Prostate gland (tissue), 2 donors: ENCODE results near the gene THAP4. TPM values are rescaled to one million over a fixed set of nuclear protein-coding genes. Genes with fewer than 3 reads are reported as not detected.

Source experiments
- DNase-seq: peaks from one replicate; pipeline ENCODE4 v3.0.0-alpha.2; 2019; ENCODE audit warnings: low spot score
- H3K27ac ChIP-seq, 2 donors: fragments of 200-600 bp; sonication (generic); 2 replicates each; pipeline ENCODE4 v1.5.1; 2017 to 2019
- H3K27me3 ChIP-seq: fragments of 200-600 bp; sonication (generic); replicated peaks from 2 replicates; pipeline ENCODE4 v1.5.1; 2019; ENCODE audit not compliant: insufficient read depth
- H3K36me3 ChIP-seq, 2 donors: fragments of 200-600 bp; sonication (generic); 1 replicate in 1 of 2; 2 replicates in 1 of 2; pipeline versions ENCODE4 v1.5.1 to v1.8.1; 2017 to 2019
- H3K4me1 ChIP-seq: fragments of 200-600 bp; sonication (generic); replicated peaks from 2 replicates; pipeline ENCODE4 v1.5.1; 2019
- H3K4me3 ChIP-seq, 2 donors: fragments of 200-600 bp; sonication (generic); 2 replicates each; pipeline ENCODE4 v1.5.1; 2017 to 2019
- H3K9me3 ChIP-seq: fragments of 200-600 bp; sonication (generic); 2 replicates; pipeline ENCODE4 v1.5.1; 2017
- CTCF ChIP-seq, 4 experiments: fragments of 200-600 bp in 2 of 4; fragments of 450-650 bp in 2 of 4; sonication (generic) in 2 of 4; IDR thresholded peaks; 1 replicate in 3 of 4; 2 replicates in 1 of 4; pipeline ENCODE4 v1.5.1; 2016 to 2019; ENCODE audit warnings: antibody characterized with exemption in 4 of 4, mild to moderate bottlenecking in 2 of 4, moderate library complexity in 2 of 4
- POLR2A ChIP-seq: fragments of 450-650 bp; IDR thresholded peaks from one replicate; pipeline ENCODE4 v1.6.1; 2016; ENCODE audit warnings: antibody characterized with exemption, mild to moderate bottlenecking
- POLR2AphosphoS5 ChIP-seq: sonication (generic); formaldehyde crosslinking; IDR thresholded peaks from one replicate; pipeline ENCODE4 v1.6.1; 2017; ENCODE audit warnings: antibody characterized with exemption
- WGBS: methylation state at CpG from one replicate; pipeline ENCODE4 v1.1.5; 2018; 5-methylcytosine and 5-hydroxymethylcytosine counted together
- intact Hi-C: fragments of 100-400 bp; cut with DNase I; formaldehyde crosslinking; loops from one replicate; pipeline ENCODE4 v1.14.2; 2022
- total RNA-seq, 2 donors: library from RNA; depleted of rRNA; stranded (reverse); fragments of >200 nt; gene quantifications; one replicate each; pipeline ENCODE4 v1.1.0, GENCODE V29; 2016

The THAP4 gene
- total RNA-seq, 2 donors from 2014 or later = 60.8 to 92.9 TPM

DNA sequence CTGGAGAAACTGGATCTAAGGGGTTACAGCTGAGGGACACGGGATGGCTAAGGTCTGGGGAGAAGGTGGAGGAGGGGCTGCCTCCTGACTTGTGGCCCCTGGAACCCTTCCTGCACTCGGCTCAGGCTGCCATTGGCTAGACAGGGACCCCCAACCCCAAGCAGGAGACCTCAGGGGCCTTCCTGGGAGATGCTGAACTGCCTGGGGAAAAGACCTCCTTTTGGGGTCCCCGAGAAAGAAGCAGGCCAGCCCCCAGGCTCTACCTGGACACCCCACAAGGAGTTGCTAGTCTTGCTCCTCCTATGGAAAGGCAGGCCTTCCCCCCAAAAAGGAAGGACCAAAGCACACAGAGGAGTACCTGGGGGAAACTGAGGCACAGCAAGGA lies 88.5 kb downstream of the THAP4 start:
- H3K27me3 ChIP-seq = no peaks in the 10 kb centered on the region
- TF ChIP-seq POLR2A (no peak), CTCF (IDR thresholded peaks at IDR 0.05) (no peak), POLR2AphosphoS5 (no peak)
- 91% methylated on average over 3 of the region's 3 CpGs for WGBS

DNA sequence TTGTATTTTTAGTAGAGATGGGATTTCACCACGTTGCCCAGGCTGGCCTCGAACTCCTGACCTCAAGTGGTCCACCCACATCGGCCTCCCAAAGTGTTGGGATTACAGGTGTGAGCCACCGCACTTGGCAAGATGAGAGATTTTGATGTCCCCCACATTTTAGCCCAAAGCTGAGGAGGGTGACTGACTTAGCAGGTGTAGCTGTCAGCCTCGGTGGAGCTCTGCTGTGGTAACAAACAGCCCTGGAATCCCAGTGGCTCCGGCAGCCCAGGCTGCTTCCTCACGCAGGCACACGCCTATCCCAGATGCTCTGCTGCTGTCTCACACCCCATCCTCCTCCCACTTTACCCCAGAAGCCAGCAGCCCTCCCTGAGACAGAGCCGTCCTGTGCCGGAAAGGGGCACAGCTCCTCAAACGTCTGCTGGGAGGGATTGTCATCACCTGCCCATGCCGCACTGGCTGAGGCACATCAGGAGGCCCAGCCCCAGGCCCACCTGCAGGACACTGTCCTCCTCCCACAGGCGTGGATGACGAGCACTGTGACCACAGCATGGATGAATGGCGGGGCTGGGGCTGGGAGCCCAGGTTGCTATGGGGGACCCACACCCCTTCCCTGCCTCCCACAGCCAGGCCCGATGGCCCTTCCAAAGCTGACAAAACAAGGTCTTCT lies 89.0 kb downstream of the THAP4 start:
- TF ChIP-seq POLR2A (no peak), CTCF (IDR thresholded peaks at IDR 0.05) (no peak), POLR2AphosphoS5 (no peak)
- 92% methylated on average over 13 of the region's 16 CpGs for WGBS
- Histone ChIP-seq H3K36me3 (no peaks in the 10 kb centered on the region), H3K27me3 (no peaks in the 10 kb centered on the region), H3K27ac (no peak overlapping the region), H3K4me1 (no peaks in the 10 kb centered on the region), H3K9me3 (no peaks in the 10 kb centered on the region), H3K4me3 (no peak overlapping the region)
- intact Hi-C loops = no loop called here
- no peak for DNase-seq

More for the DNA sequence above, 88.5 kb downstream of the THAP4 start:
- H3K27ac ChIP-seq = no peak overlapping the region
- intact Hi-C loops = no loop called here
- DNase-seq = no peak
- H3K4me3 ChIP-seq = no peak overlapping the region
- H3K4me1 ChIP-seq = no peaks in the 10 kb centered on the region
- H3K36me3 ChIP-seq = no peaks in the 10 kb centered on the region
- no peaks in the 10 kb centered on the region for H3K9me3 ChIP-seq

- intact Hi-C loops = no loop called here
- TF ChIP-seq POLR2AphosphoS5 = no peak
- Histone ChIP-seq H3K9me3 (no peaks in the 10 kb centered on the region), H3K27me3 (no peaks in the 10 kb centered on the region), H3K4me3 (no peak overlapping the region), H3K27ac (no peak overlapping the region), H3K36me3 (no peaks in the 10 kb centered on the region), H3K4me1 (no peaks in the 10 kb centered on the region)
- DNase-seq = no peak
- 22% methylated on average over 25 of the region's 25 CpGs for WGBS
These were observed 90.0 kb downstream of the THAP4 start for GRCh38 chr2:241546771-241547498.

DNA sequence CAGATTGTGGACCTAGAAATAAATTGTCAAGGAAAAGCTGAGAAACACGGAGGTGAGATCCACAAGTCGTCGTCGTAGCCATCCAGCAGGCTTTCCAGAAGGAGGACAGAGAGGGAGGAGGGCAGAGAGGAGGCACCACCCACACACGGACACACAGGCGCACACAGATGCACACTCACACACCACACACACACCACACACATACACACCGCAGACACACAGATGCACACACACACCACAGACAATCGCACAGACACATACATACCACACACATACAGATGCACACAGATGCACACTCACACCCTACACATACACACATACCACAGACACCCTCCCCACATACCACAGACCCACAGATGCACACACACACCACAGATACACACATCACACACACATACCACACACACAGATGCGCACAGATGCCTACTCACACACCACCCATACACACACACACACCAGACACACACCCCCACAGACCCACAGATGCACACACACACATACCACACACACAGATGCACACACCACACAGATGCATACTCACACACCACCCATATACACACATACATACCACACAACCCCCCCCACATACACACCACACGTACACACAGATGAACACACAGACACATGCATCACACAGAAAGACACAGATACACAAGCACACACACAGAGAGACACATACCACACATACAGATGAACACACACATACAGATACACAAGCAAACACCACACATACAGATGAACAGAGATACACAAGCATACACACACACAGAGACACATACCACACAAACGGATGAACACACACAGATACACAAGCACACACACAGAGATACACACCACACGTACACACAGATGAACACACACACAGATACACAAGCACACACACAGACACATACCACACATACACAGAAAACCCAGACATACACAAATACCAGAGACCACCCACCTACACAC lies 91.2 kb downstream of the THAP4 start:
- Histone ChIP-seq H3K4me3 (no peak overlapping the region), H3K36me3 (no peaks in the 10 kb centered on the region), H3K27me3 (no peaks in the 10 kb centered on the region), H3K27ac (no peak overlapping the region), H3K9me3 (no peaks in the 10 kb centered on the region), H3K4me1 (peaks cover 5% of the 10 kb centered on the region)
- no peak for TF ChIP-seq POLR2AphosphoS5
- TF ChIP-seq CTCF (IDR thresholded peaks at IDR 0.05) = no peak
- 74% methylated on average over 12 of the region's 12 CpGs for WGBS
- no peak for DNase-seq
- intact Hi-C loops = no loop called here

DNA sequence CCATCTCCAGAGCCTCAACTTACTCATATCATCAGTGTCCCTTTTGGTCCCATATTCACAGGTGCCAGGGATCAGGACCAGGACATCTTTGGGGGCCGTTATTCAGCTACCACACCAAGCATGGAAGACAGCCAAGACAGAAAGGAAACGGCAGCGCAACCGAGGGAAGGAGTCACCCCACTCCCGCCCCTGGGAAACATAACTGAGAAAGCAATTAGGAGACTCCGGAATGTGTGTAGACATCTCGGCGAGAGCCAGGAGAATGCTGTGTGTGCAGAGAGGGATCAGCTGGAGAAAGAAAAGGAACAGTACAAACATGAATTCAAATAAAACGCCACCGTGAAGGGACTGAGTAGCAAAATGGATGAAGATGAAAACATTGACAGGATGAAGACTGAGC lies 91.9 kb downstream of the THAP4 start:
- no peaks in the 10 kb centered on the region for H3K27me3 ChIP-seq
- H3K36me3 ChIP-seq = no peaks in the 10 kb centered on the region
- TF ChIP-seq POLR2AphosphoS5 = no peak
- TF ChIP-seq CTCF (IDR thresholded peaks at IDR 0.05) = no peak
- no peak for TF ChIP-seq POLR2A
- no peak for DNase-seq
- H3K9me3 ChIP-seq = no peaks in the 10 kb centered on the region
- 23% methylated on average over 10 of the region's 10 CpGs for WGBS
- H3K27ac ChIP-seq = no peak overlapping the region
- intact Hi-C loops = no loop called here
- no peak overlapping the region for H3K4me3 ChIP-seq
- peaks cover 5% of the 10 kb centered on the region for H3K4me1 ChIP-seq
